GM08714 (cell line): ENCODE measurements around the gene RAPGEF4.

Experiments
- H3K4me3 ChIP-seq: fragments of 200-500 bp; sonication (Bioruptor generic); 2 replicates; pipeline ENCODE4 v1.5.1; 2014; ENCODE audit warnings: mild to moderate bottlenecking, low read length, inconsistent platforms
- ZNF274 ChIP-seq: IDR thresholded peaks from 2 replicates; pipeline ENCODE4 v1.6.1; 2012; ENCODE audit warnings: mild to moderate bottlenecking, low read depth, low read length

Gene RAPGEF4

DNA sequence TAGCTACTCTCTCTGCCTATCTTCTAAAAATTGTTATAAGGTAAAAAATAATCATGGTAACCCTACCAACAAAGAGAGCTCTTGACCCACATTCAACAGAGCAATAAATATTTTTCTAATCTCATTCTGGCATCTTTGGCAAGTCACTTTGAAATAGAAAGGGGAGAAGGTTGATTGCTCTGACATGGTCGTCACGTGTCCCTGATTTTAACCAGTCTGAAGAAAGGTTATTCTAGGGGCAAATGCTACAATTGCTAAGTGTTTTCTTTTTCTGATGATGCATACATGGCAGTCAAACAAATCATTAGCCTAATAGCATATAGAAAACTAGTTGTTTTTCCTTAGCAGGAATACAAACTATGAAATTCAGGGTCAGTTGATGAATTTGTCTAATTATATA lies 186.7 kb downstream of the RAPGEF4 start:
- TF ChIP-seq ZNF274: no peak
- H3K4me3 ChIP-seq: no peak overlapping the region

- H3K4me3 ChIP-seq: no peak overlapping the region
- no peak for TF ChIP-seq ZNF274
Observed at GRCh38 chr2:172922815-172923214, 187.2 kb downstream of the RAPGEF4 start.

- TF ChIP-seq ZNF274: no peak
- no peak overlapping the region for H3K4me3 ChIP-seq
Observed at GRCh38 chr2:172924097-172924660, 188.5 kb downstream of the RAPGEF4 start.

DNA sequence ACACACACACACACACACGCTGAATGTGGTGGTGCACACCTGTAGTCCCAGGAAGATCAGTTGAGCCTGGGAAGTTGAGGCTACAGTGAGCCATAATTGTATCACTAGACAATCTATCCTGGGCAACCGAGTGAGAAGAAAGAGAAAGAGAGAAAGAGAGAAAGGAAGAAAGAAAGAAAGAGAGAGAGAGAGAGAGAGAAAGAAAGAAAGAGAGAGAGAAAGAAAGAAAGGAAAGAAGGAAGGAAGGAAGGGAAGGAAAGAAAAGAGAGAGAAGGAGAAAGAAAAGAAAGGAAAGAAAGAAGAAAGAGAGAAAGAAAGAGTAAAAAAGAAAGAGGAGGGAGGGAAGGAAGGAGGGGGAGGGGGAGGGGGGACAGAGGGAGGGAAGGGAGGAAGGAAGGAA lies 190.0 kb downstream of the RAPGEF4 start:
- TF ChIP-seq ZNF274: no peak
- no peak overlapping the region for H3K4me3 ChIP-seq

GRCh38 chr2:172926785-172927640 lies 191.4 kb downstream of the RAPGEF4 start:
- TF ChIP-seq ZNF274: no peak
- H3K4me3 ChIP-seq: no peak overlapping the region

GRCh38 chr2:172927641-172928357 lies 192.2 kb downstream of the RAPGEF4 start:
- TF ChIP-seq ZNF274: no peak

GRCh38 chr2:172928756-172929155 lies 193.1 kb downstream of the RAPGEF4 start:
- TF ChIP-seq ZNF274: no peak
- no peak overlapping the region for H3K4me3 ChIP-seq

More at GRCh38 chr2:172927641-172928357, 192.2 kb downstream of the RAPGEF4 start:
- H3K4me3 ChIP-seq: no peak overlapping the region

DNA sequence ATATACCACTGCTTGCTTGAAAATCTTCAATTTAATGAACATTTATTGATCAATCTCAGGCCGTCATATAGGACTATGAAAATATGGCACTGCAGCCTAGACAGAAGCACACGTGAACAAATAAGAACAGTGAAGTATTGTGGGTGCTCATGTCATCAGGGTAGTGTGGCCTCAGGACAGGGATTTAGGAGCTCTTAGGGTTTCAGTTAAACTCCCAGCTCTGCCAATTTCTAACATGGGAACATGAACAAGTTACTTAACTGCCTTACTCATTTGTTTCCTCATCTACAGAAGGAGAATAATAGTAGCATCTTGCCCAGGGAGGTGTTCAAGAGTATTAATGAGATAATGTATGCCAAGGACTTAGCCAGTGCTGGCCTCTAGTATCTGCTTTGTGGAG lies 194.0 kb downstream of the RAPGEF4 start:
- no peak for TF ChIP-seq ZNF274

GRCh38 chr2:172930871-172931255 lies 195.2 kb downstream of the RAPGEF4 start:
- TF ChIP-seq ZNF274: no peak
- H3K4me3 ChIP-seq: no peak overlapping the region

More for the DNA sequence above, 194.0 kb downstream of the RAPGEF4 start:
- H3K4me3 ChIP-seq: no peak overlapping the region

DNA sequence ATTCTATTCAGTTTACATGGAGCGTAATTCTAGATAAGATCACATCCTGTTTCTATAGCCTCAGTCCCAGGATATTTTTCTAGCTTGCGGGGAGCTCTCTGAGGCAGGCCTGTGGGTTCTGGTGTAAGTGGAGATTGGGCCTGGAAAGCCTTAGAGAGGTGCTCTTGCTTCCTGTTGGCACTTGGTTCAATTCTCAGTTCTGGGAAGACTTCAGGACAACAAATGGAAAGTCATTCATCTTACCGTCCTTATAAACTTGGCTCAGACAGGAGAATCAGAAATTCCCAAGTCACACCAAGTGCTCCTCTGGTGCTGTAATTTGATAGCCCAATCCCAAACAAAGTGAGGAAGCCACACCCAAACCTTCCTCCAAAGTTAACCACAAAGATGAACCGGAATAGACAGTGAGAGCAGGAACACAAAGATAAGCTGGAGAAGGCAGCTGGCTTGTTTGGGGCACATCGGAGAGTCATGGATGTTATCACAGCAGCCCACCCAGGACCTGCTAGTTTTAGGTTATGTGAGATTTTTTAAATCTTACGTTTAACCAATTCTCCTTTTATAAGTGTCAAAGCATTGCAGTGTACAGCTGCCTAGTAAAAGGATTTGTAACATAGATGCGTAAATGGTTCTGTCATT lies 195.7 kb downstream of the RAPGEF4 start:
- no peak for TF ChIP-seq ZNF274
- no peak overlapping the region for H3K4me3 ChIP-seq

GRCh38 chr2:172931918-172932520 lies 196.4 kb downstream of the RAPGEF4 start:
- no peak for TF ChIP-seq ZNF274
- no peak overlapping the region for H3K4me3 ChIP-seq

- no peak for TF ChIP-seq ZNF274
- no peak overlapping the region for H3K4me3 ChIP-seq
Observed at GRCh38 chr2:172937884-172938712, 202.5 kb downstream of the RAPGEF4 start.

GRCh38 chr2:172938713-172939375 lies 203.2 kb downstream of the RAPGEF4 start:
- H3K4me3 ChIP-seq: no peak overlapping the region

More at GRCh38 chr2:172938713-172939375, 203.2 kb downstream of the RAPGEF4 start:
- no peak for TF ChIP-seq ZNF274
